Measurements from ENCODE around the gene IRF4. TPM values are rescaled to one million over a fixed set of nuclear protein-coding genes. Genes with fewer than 3 reads are reported as not detected.
"Not testable (repeated sequence)": the region's sequence is repeated elsewhere in the genome, so short reads cannot be mapped to it uniquely, and the experiment has no call there.

The IRF4 gene
- total RNA-seq, 5 donors from 2014 or later (not counting 1 experiment from before 2014, with no cell fraction given), result 16.9 to 67.2 (median 28.4) TPM

GRCh38 chr6:376827-377640, 14.5 kb upstream of the IRF4 start:
- peaks cover 17 to 34% of the 10 kb centered on the region in 2 donors for H3K27me3 Mint-ChIP-seq
- Histone ChIP-seq H3K9me3 (no peaks in the 10 kb centered on the region), H3K27me3 (replicated peaks in 1 of 2; ENCODE audit: control insufficient read depth in 2 of 2, extremely low read depth in 1 of 2, insufficient read depth in 2 of 2, low read length in 1 of 2) (peaks cover 0 to 59% of the 10 kb centered on the region in 2 experiments), H3K27ac (ENCODE audit: low read length) (no peak overlapping the region), H3K36me3 (ENCODE audit: control insufficient read depth in 2 of 2, extremely low read depth in 1 of 2, insufficient read depth in 1 of 2, low read length in 1 of 2) (no peaks in the 10 kb centered on the region), H3K4me3 (ENCODE audit: control insufficient read depth in 1 of 2, extremely low read depth in 1 of 2, low read length in 1 of 2) (no peak overlapping the region), H3K4me1 (ENCODE audit: control insufficient read depth in 1 of 2, extremely low read depth in 1 of 2, insufficient read depth in 2 of 2, low read length in 2 of 2) (peaks cover 0 to 17% of the 10 kb centered on the region in 2 experiments)
- no peaks in the 10 kb centered on the region for H3K36me3 Mint-ChIP-seq
- H3K27ac Mint-ChIP-seq, result no peak overlapping the region
- peaks cover 0 to 3% (median 0%) of the 10 kb centered on the region in 3 donors for H3K9me3 Mint-ChIP-seq
- WGBS (ENCODE audit: insufficient coverage), result 78% methylated on average over 6 of the region's 10 CpGs
- no peak overlapping the region for H3K4me3 Mint-ChIP-seq
- CTCF ChIA-PET, result interaction anchor here in 1 of 2 donors (0.8 kb wide), 1 partner anchor 102 kb away, joined by 3 read pairs; no protein-coding TSS in a partner anchor
- POLR2A ChIA-PET, result no interaction called here
- DNase-seq (no peak), ATAC-seq (replicated peaks in 1 of 4) (no peak)
- H3K4me1 Mint-ChIP-seq, result peaks cover 13 to 19% (median 17%) of the 10 kb centered on the region in 3 donors

- H3K27ac Mint-ChIP-seq; H3K9me3 ChIP-seq; H3K36me3 ChIP-seq (ENCODE audit: control insufficient read depth in 2 of 2, extremely low read depth in 1 of 2, insufficient read depth in 1 of 2, low read length in 1 of 2); ATAC-seq (replicated peaks in 1 of 4); H3K27ac ChIP-seq (ENCODE audit: low read length); H3K9me3 Mint-ChIP-seq; H3K4me3 Mint-ChIP-seq; H3K36me3 Mint-ChIP-seq; DNase-seq; POLR2A ChIA-PET; H3K4me3 ChIP-seq (ENCODE audit: control insufficient read depth in 1 of 2, extremely low read depth in 1 of 2, low read length in 1 of 2): not testable (repeated sequence)
- 84% methylated on average over 11 of the region's 13 CpGs for WGBS (ENCODE audit: insufficient coverage)
- CTCF ChIA-PET, result interaction anchor here in 1 of 2 donors (0.8 kb wide), 1 partner anchor 101 kb away, joined by 3 read pairs; no protein-coding TSS in a partner anchor
- Histone ChIP-seq H3K27me3 (replicated peaks in 1 of 2; ENCODE audit: control insufficient read depth in 2 of 2, extremely low read depth in 1 of 2, insufficient read depth in 2 of 2, low read length in 1 of 2) (peaks cover 0 to 59% of the 10 kb centered on the region in 2 experiments), H3K4me1 (ENCODE audit: control insufficient read depth in 1 of 2, extremely low read depth in 1 of 2, insufficient read depth in 2 of 2, low read length in 2 of 2) (peaks cover 0 to 13% of the 10 kb centered on the region in 2 experiments)
- H3K4me1 Mint-ChIP-seq, result peaks cover 10 to 18% (median 15%) of the 10 kb centered on the region in 3 donors
- H3K27me3 Mint-ChIP-seq, result peaks cover 17 to 35% of the 10 kb centered on the region in 2 donors
Observed at GRCh38 chr6:377641-378020, 13.9 kb upstream of the IRF4 start.

GRCh38 chr6:378090-378957, 13.2 kb upstream of the IRF4 start:
- DNase-seq (no peak), ATAC-seq (replicated peaks in 1 of 4) (no peak)
- Histone ChIP-seq H3K27ac (ENCODE audit: low read length) (no peak overlapping the region), H3K27me3 (replicated peaks in 1 of 2; ENCODE audit: control insufficient read depth in 2 of 2, extremely low read depth in 1 of 2, insufficient read depth in 2 of 2, low read length in 1 of 2) (peaks cover 0 to 60% of the 10 kb centered on the region in 2 experiments), H3K4me1 (ENCODE audit: control insufficient read depth in 1 of 2, extremely low read depth in 1 of 2, insufficient read depth in 2 of 2, low read length in 2 of 2) (peaks cover 0 to 7% of the 10 kb centered on the region in 2 experiments), H3K9me3 (no peaks in the 10 kb centered on the region), H3K4me3 (ENCODE audit: control insufficient read depth in 1 of 2, extremely low read depth in 1 of 2, low read length in 1 of 2) (no peak overlapping the region), H3K36me3 (ENCODE audit: control insufficient read depth in 2 of 2, extremely low read depth in 1 of 2, insufficient read depth in 1 of 2, low read length in 1 of 2) (no peaks in the 10 kb centered on the region)
- H3K4me1 Mint-ChIP-seq, result peaks cover 7 to 13% (median 11%) of the 10 kb centered on the region in 3 donors
- peaks cover 17 to 38% of the 10 kb centered on the region in 2 donors for H3K27me3 Mint-ChIP-seq
- H3K9me3 Mint-ChIP-seq, result peaks cover 0 to 3% (median 0%) of the 10 kb centered on the region in 3 donors
- ChIA-PET CTCF (interaction anchor here in 1 of 2 donors (0.8 kb wide), 1 partner anchor 101 kb away, joined by 3 read pairs; no protein-coding TSS in a partner anchor), POLR2A (no interaction called here)
- H3K4me3 Mint-ChIP-seq, result no peak overlapping the region
- no peak overlapping the region for H3K27ac Mint-ChIP-seq
- WGBS (ENCODE audit: insufficient coverage), result 78% methylated on average over 21 of the region's 24 CpGs
- no peaks in the 10 kb centered on the region for H3K36me3 Mint-ChIP-seq

GRCh38 chr6:378958-379409, 12.6 kb upstream of the IRF4 start:
- Mint-ChIP-seq H3K27ac (no peak overlapping the region), H3K4me3 (no peak overlapping the region), H3K9me3 (peaks cover 0 to 3% (median 0%) of the 10 kb centered on the region in 3 donors), H3K36me3 (no peaks in the 10 kb centered on the region), H3K4me1 (peaks cover 7 to 12% (median 11%) of the 10 kb centered on the region in 3 donors), H3K27me3 (peaks cover 22 to 43% of the 10 kb centered on the region in 2 donors)
- ChIA-PET POLR2A (no interaction called here), CTCF (no interaction called here)
- H3K4me1 ChIP-seq (ENCODE audit: control insufficient read depth in 1 of 2, extremely low read depth in 1 of 2, insufficient read depth in 2 of 2, low read length in 2 of 2), result peaks cover 0 to 7% of the 10 kb centered on the region in 2 experiments
- no peak overlapping the region for H3K4me3 ChIP-seq (ENCODE audit: control insufficient read depth in 1 of 2, extremely low read depth in 1 of 2, low read length in 1 of 2)
- 87% methylated on average over 11 of the region's 11 CpGs for WGBS (ENCODE audit: insufficient coverage)
- no peak overlapping the region for H3K27ac ChIP-seq (ENCODE audit: low read length)
- H3K36me3 ChIP-seq (ENCODE audit: control insufficient read depth in 2 of 2, extremely low read depth in 1 of 2, insufficient read depth in 1 of 2, low read length in 1 of 2), result no peaks in the 10 kb centered on the region
- no peak for DNase-seq
- H3K27me3 ChIP-seq (replicated peaks in 1 of 2; ENCODE audit: control insufficient read depth in 2 of 2, extremely low read depth in 1 of 2, insufficient read depth in 2 of 2, low read length in 1 of 2), result peaks cover 0 to 55% of the 10 kb centered on the region in 2 experiments
- no peaks in the 10 kb centered on the region for H3K9me3 ChIP-seq
- ATAC-seq (replicated peaks in 1 of 4), result no peak

DNA sequence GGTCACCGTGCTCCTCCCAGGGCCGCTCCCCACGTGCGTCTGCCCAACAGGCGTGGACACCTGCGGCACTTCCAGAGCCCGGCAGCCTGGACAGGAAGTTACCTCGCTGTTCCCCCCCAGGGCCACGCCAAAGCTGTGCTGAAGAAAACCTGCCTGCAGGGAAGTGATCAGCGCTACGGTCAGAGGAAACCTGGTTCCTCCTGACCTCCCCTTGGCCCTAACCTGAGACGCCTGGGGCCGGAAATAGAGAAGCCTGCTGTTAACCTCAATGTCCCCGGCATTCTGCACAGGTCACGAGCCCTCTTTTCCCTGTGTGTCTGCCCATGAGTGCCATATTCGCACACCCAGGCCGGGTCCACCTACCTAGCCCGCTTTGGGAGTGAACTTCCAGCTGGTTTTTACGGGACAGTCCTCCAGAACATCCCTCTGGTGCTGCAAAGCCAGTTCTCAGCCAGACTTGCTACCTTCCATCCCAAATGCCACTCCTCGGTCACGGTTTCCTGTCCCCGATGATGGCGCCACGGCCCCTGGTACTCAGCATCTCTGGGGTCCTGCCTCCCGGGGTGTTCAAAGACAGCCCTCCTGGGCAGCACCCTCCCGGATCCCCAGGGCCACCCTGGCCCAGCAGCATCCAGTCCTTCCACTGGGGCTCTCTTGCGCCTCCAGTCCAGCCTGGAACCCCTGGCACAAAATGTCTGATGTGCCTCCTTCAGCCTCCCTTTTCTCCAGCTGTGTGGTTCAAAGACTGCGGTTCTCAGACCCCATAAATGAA, 12.0 kb upstream of the IRF4 start:
- H3K4me1 ChIP-seq (ENCODE audit: control insufficient read depth in 1 of 2, extremely low read depth in 1 of 2, insufficient read depth in 2 of 2, low read length in 2 of 2), result peaks cover 0 to 7% of the 10 kb centered on the region in 2 experiments
- ChIA-PET CTCF (no interaction called here), POLR2A (no interaction called here)
- H3K27ac ChIP-seq (ENCODE audit: low read length), result no peak overlapping the region
- no peak overlapping the region for H3K4me3 Mint-ChIP-seq
- no peak overlapping the region for H3K27ac Mint-ChIP-seq
- peaks cover 7 to 12% (median 11%) of the 10 kb centered on the region in 3 donors for H3K4me1 Mint-ChIP-seq
- DNase-seq (no peak), ATAC-seq (replicated peaks in 1 of 4) (peak in 1 of 4 experiments; percentile 26)
- H3K9me3 Mint-ChIP-seq, result peaks cover 0 to 3% (median 0%) of the 10 kb centered on the region in 3 donors
- no peaks in the 10 kb centered on the region for H3K36me3 Mint-ChIP-seq
- no peaks in the 10 kb centered on the region for H3K9me3 ChIP-seq
- H3K4me3 ChIP-seq (ENCODE audit: control insufficient read depth in 1 of 2, extremely low read depth in 1 of 2, low read length in 1 of 2), result no peak overlapping the region
- H3K27me3 ChIP-seq (replicated peaks in 1 of 2; ENCODE audit: control insufficient read depth in 2 of 2, extremely low read depth in 1 of 2, insufficient read depth in 2 of 2, low read length in 1 of 2), result peaks cover 0 to 56% of the 10 kb centered on the region in 2 experiments
- H3K27me3 Mint-ChIP-seq, result peaks cover 21 to 42% of the 10 kb centered on the region in 2 donors
- no peaks in the 10 kb centered on the region for H3K36me3 ChIP-seq (ENCODE audit: control insufficient read depth in 2 of 2, extremely low read depth in 1 of 2, insufficient read depth in 1 of 2, low read length in 1 of 2)
- 74% methylated on average over 28 of the region's 28 CpGs for WGBS (ENCODE audit: insufficient coverage)

Measured in T-cell (primary cell).